ENCODE measurements around the gene SPAG16.

The SPAG16 gene

DNA sequence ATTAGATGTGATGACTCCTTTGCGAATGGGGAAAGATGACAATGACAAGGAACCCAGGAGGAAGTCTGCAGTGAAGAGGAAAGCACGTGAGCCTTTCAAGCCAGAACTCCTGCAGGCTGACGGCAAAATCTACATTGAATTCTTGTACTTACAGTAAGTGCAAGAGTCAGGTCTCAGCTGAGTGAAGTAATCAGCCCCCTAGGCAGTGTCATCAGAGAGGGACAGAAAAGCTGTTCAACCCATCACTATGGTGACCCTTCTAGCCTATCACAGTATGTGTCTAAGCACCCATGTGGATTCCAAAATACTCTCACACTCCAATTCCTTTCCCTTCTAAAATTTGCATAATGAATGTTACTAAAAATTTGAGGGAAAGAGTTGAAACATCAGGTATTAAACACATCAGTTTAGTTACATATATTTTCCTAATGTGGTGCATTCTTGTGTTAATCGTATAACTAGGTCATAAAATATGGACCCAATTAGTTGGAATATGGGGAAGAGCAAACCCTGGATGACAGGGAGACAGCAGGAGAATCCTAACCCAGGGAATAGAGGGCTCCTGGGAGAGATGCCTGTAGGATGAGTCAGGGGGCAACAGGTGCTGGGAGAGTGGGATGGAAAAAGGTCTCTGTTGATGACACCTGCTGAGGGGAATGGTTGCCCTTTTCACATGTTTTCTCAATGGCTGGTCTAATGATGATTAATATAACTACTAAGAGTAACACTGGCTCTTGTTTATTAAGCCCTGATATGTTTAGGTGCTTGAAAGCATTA lies 1166.0 kb downstream of the SPAG16 start:
- no peak for DNase-seq

GRCh38 chr2:214451516-214452275 lies 1167.4 kb downstream of the SPAG16 start:
- no peak for DNase-seq
